HG03565 (cell line): ENCODE data around the gene KCNK3.
"Not testable (repeated sequence)": the region's sequence is repeated elsewhere in the genome, so short reads cannot be mapped to it uniquely, and the experiment has no call there.

Source experiments
- ATAC-seq: cut with Tn5 transposase; IDR thresholded peaks from one replicate; pipeline ENCODE4 v1.9.1; 2021; ENCODE audit warnings: mild to moderate bottlenecking, moderate library complexity; ENCODE audit not compliant: unreplicated experiment

Gene KCNK3

GRCh38 chr2:26692279-26692896 is at the start of gene KCNK3:
TSS of gene KCNK3 (plus strand) at chr2:26692722. CDS start at chr2:26692876, 154 bp downstream.
- no peak for ATAC-seq

- no peak for ATAC-seq
Measured at GRCh38 chr2:26644188-26644835, 48.2 kb upstream of the KCNK3 start.

- ATAC-seq = no peak
Measured at GRCh38 chr2:26645762-26646161, 46.8 kb upstream of the KCNK3 start.

GRCh38 chr2:26646986-26647672 is 45.4 kb upstream of the KCNK3 start:
- ATAC-seq = no peak

- no peak for ATAC-seq
Measured at GRCh38 chr2:26647981-26648380, 44.5 kb upstream of the KCNK3 start.

GRCh38 chr2:26648516-26648915 is 44.0 kb upstream of the KCNK3 start:
- ATAC-seq = no peak

- ATAC-seq = no peak
Measured at GRCh38 chr2:26649322-26649721, 43.2 kb upstream of the KCNK3 start.

GRCh38 chr2:26649992-26650712 is 42.4 kb upstream of the KCNK3 start:
- ATAC-seq = no peak

GRCh38 chr2:26650713-26651469 is 41.6 kb upstream of the KCNK3 start:
- no peak for ATAC-seq

GRCh38 chr2:26651470-26651771 is 41.1 kb upstream of the KCNK3 start:
- no peak for ATAC-seq

- ATAC-seq = no peak
Measured at GRCh38 chr2:26651799-26652198, 40.7 kb upstream of the KCNK3 start.

GRCh38 chr2:26652361-26653041 is 40.0 kb upstream of the KCNK3 start:
- no peak for ATAC-seq

GRCh38 chr2:26653207-26654060 is 39.1 kb upstream of the KCNK3 start:
- ATAC-seq = no peak

- no peak for ATAC-seq
Measured at GRCh38 chr2:26654061-26654340, 38.5 kb upstream of the KCNK3 start.

GRCh38 chr2:26655120-26655519 is 37.4 kb upstream of the KCNK3 start:
- ATAC-seq = not testable (repeated sequence)

- no peak for ATAC-seq
Measured at GRCh38 chr2:26655611-26656195, 36.8 kb upstream of the KCNK3 start.

- ATAC-seq = no peak
Measured at GRCh38 chr2:26657265-26657664, 35.3 kb upstream of the KCNK3 start.

- no peak for ATAC-seq
Measured at GRCh38 chr2:26658691-26659346, 33.7 kb upstream of the KCNK3 start.
